Measurements from ENCODE around the gene TMTC1. TPM values are rescaled to one million over a fixed set of nuclear protein-coding genes. Genes with fewer than 3 reads are reported as not detected.
"Not testable (repeated sequence)": the region's sequence is repeated elsewhere in the genome, so short reads cannot be mapped to it uniquely, and the experiment has no call there.

TMTC1 gene
- total and polyA plus RNA-seq, 4 donors = 20.5 to 87.6 (median 34.5) TPM

DNA sequence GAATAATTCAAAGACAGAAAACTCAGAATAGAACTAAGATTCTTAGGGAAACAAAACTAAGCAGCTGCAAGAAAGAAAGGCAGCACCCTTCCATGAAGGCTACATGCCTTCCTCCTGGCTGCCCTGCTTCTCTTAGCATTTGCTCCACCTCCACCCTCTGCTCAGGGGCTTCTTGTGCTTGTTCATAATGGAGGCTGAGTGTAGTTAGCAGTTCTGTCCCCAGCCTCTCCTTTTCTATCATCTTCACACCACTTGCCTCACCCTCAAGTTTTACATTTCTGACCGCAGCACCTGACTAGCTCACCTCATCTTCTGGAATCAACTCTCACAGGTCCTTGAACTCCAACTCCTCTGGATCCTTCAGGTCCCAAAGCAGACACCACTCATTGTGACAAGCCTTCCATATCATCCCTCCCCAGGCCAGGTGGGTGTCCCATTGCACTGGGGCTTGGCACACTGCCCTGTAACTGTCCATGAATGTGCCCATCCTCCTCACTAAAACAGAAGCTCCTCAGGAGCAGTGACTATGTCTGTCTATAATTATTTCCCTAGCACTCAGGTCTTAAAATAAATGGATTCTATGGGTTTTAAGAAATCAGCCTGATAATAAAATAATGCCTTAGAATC, 139.1 kb downstream of the TMTC1 start:
- Histone ChIP-seq H3K36me3 (ENCODE audit: control insufficient read depth, insufficient read depth, low read length) (peaks cover 2% of the 10 kb centered on the region), H3K27ac (ENCODE audit: low read depth, low read length) (no peak overlapping the region), H3K4me3 (ENCODE audit: low read depth, low read length) (no peak overlapping the region), H3K27me3 (ENCODE audit: control insufficient read depth, insufficient read depth, low read length) (no peaks in the 10 kb centered on the region), H3K4me1 (ENCODE audit: control insufficient read depth, insufficient read depth, low read length) (peaks cover 7% of the 10 kb centered on the region), H3K9me3 (ENCODE audit: control insufficient read depth, insufficient read depth, low read length) (no peaks in the 10 kb centered on the region)
- WGBS (ENCODE audit: insufficient coverage) = 96% methylated on average over 1 of the region's 1 CpG
- no peak for DNase-seq (ENCODE audit: low read depth in 4 of 6, low spot score in 6 of 6)

DNA sequence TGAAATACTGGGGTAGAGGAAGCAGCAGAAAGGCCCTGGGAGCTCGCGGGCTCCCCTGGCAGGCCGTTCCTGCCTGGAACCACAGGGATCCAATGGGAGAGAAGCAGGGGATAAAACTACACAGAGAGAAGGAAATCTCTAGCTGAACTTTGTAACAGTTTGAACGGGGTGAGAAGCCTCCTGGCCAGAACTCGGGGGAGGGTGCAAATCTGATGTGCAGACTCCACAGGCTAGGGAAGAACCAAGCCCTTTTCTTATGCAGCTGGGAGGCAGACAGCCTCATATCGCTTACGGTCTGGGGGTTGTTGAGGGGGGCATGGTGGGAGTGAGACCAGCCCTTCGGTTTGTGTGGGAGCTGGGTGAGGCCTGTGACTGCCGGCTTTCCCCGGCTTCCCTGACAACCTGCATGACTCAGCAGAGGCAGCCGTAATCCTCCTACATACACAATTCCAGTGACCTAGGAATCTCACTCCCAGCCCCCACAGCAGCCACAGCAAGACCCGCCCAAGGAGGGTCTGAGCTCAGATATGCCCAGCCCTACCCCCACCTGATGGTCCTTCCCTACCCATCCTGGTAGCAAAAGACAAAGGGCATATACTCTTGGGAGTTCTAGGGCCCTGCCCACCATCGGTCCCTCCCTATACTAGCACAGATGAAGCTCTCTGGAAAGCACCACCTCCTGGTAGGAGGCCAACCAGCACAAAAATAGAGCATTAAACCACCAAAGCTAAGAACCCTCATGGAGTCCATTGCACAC, 143.0 kb downstream of the TMTC1 start:
- peaks cover 2% of the 10 kb centered on the region for H3K36me3 ChIP-seq (ENCODE audit: control insufficient read depth, insufficient read depth, low read length)
- no peak for DNase-seq (ENCODE audit: low read depth in 4 of 6, low spot score in 6 of 6)
- 74% methylated on average over 13 of the region's 13 CpGs for WGBS (ENCODE audit: insufficient coverage)
- H3K27ac ChIP-seq (ENCODE audit: low read depth, low read length) = no peak overlapping the region
- H3K4me1 ChIP-seq (ENCODE audit: control insufficient read depth, insufficient read depth, low read length) = peaks cover 7% of the 10 kb centered on the region
- H3K4me3 ChIP-seq (ENCODE audit: low read depth, low read length) = no peak overlapping the region
- H3K27me3 ChIP-seq (ENCODE audit: control insufficient read depth, insufficient read depth, low read length) = no peaks in the 10 kb centered on the region
- no peaks in the 10 kb centered on the region for H3K9me3 ChIP-seq (ENCODE audit: control insufficient read depth, insufficient read depth, low read length)

DNA sequence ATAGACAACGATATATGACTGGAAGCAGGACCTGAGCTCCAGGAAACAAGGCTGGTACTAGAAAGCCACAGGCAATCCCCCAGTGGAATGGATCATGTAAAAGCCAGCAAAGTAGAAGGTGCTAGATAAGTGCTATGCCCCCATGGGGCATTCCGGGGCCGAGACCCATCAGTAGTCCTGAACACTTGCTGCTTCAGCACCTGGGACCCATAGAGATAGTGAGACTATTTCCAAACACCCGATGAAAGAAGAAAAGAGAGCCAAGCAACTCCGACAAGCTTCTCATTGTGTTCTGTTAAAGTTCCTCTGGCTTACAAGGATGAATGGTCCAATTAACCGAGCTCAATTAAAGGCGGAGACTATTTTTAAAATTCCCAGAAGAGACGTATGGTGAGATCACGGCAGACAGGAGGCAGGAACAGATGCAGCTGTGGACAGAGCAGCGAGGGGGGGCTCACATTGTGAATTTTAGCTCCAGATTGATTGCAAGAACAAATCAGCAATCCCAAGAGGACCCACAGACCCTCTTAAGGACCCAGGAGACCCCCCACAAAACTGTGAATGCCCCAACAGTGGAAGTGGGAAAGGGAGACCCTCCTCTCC, 143.7 kb downstream of the TMTC1 start:
- Histone ChIP-seq H3K4me3 (ENCODE audit: low read depth, low read length) (no peak overlapping the region), H3K4me1 (ENCODE audit: control insufficient read depth, insufficient read depth, low read length) (peaks cover 7% of the 10 kb centered on the region), H3K9me3 (ENCODE audit: control insufficient read depth, insufficient read depth, low read length) (no peaks in the 10 kb centered on the region), H3K36me3 (ENCODE audit: control insufficient read depth, insufficient read depth, low read length) (peaks cover 2% of the 10 kb centered on the region), H3K27ac (ENCODE audit: low read depth, low read length) (no peak overlapping the region), H3K27me3 (ENCODE audit: control insufficient read depth, insufficient read depth, low read length) (no peaks in the 10 kb centered on the region)
- WGBS (ENCODE audit: insufficient coverage) = 64% methylated on average over 8 of the region's 10 CpGs
- no peak for DNase-seq (ENCODE audit: low read depth in 4 of 6, low spot score in 6 of 6)

DNA sequence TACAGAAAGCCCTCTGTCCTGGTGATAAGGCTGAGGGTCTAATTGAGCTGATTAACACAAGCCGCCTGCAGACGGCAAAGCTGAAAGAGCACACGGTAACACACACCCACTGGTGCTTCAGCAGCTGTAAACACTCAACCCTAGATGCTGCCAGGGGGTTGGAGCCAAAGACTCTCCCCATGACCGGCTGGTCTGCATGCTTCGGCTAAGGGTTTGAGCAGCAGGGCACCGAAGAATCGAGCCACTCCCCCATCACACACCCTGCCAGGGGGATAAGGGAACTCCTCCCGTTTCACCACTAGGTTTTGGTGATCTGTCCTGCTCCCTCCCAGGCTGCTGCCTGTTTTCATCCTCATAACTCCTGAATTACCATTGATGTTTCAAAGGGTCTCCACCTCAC, 145.2 kb downstream of the TMTC1 start:
- DNase-seq (ENCODE audit: low read depth in 4 of 6, low spot score in 6 of 6) = no peak
- no peak overlapping the region for H3K27ac ChIP-seq (ENCODE audit: low read depth, low read length)
- WGBS (ENCODE audit: insufficient coverage) = 77% methylated on average over 8 of the region's 8 CpGs
- no peaks in the 10 kb centered on the region for H3K9me3 ChIP-seq (ENCODE audit: control insufficient read depth, insufficient read depth, low read length)
- H3K27me3 ChIP-seq (ENCODE audit: control insufficient read depth, insufficient read depth, low read length) = no peaks in the 10 kb centered on the region
- H3K4me3 ChIP-seq (ENCODE audit: low read depth, low read length) = no peak overlapping the region
- peaks cover 2% of the 10 kb centered on the region for H3K36me3 ChIP-seq (ENCODE audit: control insufficient read depth, insufficient read depth, low read length)
- H3K4me1 ChIP-seq (ENCODE audit: control insufficient read depth, insufficient read depth, low read length) = peaks cover 7% of the 10 kb centered on the region

DNA sequence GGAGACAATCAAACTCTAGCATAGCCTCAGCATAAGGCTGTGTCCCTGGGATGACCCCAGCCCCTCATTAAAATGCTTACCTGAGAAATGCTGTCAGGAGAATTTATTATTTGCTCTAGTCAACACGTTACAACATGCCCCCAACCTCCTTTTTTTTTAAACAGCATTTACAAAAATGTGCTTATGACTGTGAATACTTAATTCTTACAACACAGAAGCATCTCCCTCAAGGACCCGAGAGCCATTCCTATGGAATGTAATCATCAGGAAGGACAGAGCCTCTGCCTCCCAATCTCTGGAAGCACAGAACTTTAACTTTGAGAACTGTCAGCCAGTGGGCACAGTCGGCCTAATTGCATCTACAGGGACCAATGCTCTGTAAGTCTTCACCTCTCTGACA, 149.7 kb downstream of the TMTC1 start:
- H3K27ac ChIP-seq (ENCODE audit: low read depth, low read length) = no peak overlapping the region
- H3K4me3 ChIP-seq (ENCODE audit: low read depth, low read length) = no peak overlapping the region
- DNase-seq (ENCODE audit: low read depth in 4 of 6, low spot score in 6 of 6) = no peak
- no peaks in the 10 kb centered on the region for H3K27me3 ChIP-seq (ENCODE audit: control insufficient read depth, insufficient read depth, low read length)
- H3K36me3 ChIP-seq (ENCODE audit: control insufficient read depth, insufficient read depth, low read length) = no peaks in the 10 kb centered on the region
- no peaks in the 10 kb centered on the region for H3K4me1 ChIP-seq (ENCODE audit: control insufficient read depth, insufficient read depth, low read length)
- H3K9me3 ChIP-seq (ENCODE audit: control insufficient read depth, insufficient read depth, low read length) = no peaks in the 10 kb centered on the region
- 20% methylated on average over 1 of the region's 3 CpGs for WGBS (ENCODE audit: insufficient coverage)

DNA sequence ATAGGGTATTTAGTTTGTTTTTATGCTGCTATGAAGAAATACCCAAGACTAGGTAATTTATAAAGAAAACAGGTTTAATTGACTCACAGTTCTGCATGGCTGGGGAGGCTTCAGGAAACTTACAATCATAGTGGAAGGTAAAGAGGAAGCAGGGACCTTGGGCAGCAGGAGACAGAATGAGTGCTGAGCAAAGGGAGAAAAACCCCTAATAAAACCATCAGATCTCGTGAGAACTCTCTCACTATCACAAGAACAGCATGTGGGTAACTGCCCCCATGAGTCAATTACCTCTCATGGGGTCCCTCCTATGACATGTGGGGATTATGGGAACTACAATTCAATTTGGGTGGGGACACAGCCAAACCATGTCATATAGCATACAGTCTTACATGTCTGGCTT, 153.6 kb downstream of the TMTC1 start:
- not testable (repeated sequence) for DNase-seq (ENCODE audit: low read depth in 4 of 6, low spot score in 6 of 6); H3K9me3 ChIP-seq (ENCODE audit: control insufficient read depth, insufficient read depth, low read length); H3K4me1 ChIP-seq (ENCODE audit: control insufficient read depth, insufficient read depth, low read length); H3K27ac ChIP-seq (ENCODE audit: low read depth, low read length); H3K36me3 ChIP-seq (ENCODE audit: control insufficient read depth, insufficient read depth, low read length); H3K4me3 ChIP-seq (ENCODE audit: low read depth, low read length); H3K27me3 ChIP-seq (ENCODE audit: control insufficient read depth, insufficient read depth, low read length)
- no CpG with 5 or more reads among the region's 1 CpG for WGBS (ENCODE audit: insufficient coverage)

DNA sequence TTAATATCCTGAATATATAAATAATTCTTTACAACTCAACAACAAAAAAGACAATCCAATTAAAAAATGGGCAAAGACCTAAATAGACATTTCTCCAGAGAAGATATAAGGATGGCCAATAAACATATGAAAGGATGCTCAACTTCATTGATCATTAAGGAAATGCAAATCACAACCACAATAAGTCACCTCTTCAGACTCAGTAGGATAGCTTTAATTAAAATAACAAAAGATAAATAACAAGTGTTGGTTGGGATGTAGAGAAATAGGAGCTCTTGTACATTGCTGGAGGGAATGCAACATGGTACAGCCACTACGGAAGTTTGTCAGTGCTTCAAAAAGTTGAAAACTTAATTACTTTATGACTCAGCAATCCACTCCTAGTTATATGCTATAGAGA, 156.5 kb downstream of the TMTC1 start:
- WGBS (ENCODE audit: insufficient coverage) = no CpG with 5 or more reads among the region's 1 CpG
- no peaks in the 10 kb centered on the region for H3K4me1 ChIP-seq (ENCODE audit: control insufficient read depth, insufficient read depth, low read length)
- no peaks in the 10 kb centered on the region for H3K27me3 ChIP-seq (ENCODE audit: control insufficient read depth, insufficient read depth, low read length)
- no peak for DNase-seq (ENCODE audit: low read depth in 4 of 6, low spot score in 6 of 6)
- H3K4me3 ChIP-seq (ENCODE audit: low read depth, low read length) = no peak overlapping the region
- H3K27ac ChIP-seq (ENCODE audit: low read depth, low read length) = no peak overlapping the region
- no peaks in the 10 kb centered on the region for H3K9me3 ChIP-seq (ENCODE audit: control insufficient read depth, insufficient read depth, low read length)
- no peaks in the 10 kb centered on the region for H3K36me3 ChIP-seq (ENCODE audit: control insufficient read depth, insufficient read depth, low read length)

DNA sequence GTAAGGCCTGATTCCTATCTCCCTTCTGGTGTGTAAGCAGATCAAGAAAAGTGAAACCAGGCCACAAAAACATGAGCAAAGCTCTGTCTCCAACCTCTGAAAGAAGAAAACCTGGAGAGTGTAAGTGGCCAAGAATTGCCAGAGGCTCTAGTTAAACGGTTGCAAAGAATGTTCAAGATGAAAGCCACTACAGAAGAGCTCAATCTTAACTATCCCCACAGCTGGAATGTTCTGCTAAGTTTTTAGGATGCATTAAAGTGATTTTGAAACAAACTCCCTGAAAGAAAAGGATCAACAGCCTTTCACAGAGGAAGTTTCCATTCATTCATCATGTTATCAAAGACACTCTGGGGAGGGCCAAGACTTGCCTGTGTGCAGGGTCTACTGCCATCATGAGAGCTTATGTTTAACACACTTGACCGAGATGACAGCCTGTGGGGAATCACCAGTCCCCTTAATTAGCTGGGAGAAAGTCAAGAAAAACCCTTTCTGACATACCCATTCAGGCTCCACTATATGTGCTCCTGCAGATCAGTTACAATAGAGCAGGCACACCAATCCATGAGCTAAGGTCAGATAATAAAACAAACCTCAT, 158.3 kb downstream of the TMTC1 start:
- Histone ChIP-seq H3K9me3 (ENCODE audit: control insufficient read depth, insufficient read depth, low read length) (no peaks in the 10 kb centered on the region), H3K4me1 (ENCODE audit: control insufficient read depth, insufficient read depth, low read length) (no peaks in the 10 kb centered on the region), H3K36me3 (ENCODE audit: control insufficient read depth, insufficient read depth, low read length) (no peaks in the 10 kb centered on the region), H3K4me3 (ENCODE audit: low read depth, low read length) (no peak overlapping the region), H3K27me3 (ENCODE audit: control insufficient read depth, insufficient read depth, low read length) (no peaks in the 10 kb centered on the region), H3K27ac (ENCODE audit: low read depth, low read length) (no peak overlapping the region)
- no peak for DNase-seq (ENCODE audit: low read depth in 4 of 6, low spot score in 6 of 6)
- WGBS (ENCODE audit: insufficient coverage) = no CpG with 5 or more reads among the region's 2 CpGs

DNA sequence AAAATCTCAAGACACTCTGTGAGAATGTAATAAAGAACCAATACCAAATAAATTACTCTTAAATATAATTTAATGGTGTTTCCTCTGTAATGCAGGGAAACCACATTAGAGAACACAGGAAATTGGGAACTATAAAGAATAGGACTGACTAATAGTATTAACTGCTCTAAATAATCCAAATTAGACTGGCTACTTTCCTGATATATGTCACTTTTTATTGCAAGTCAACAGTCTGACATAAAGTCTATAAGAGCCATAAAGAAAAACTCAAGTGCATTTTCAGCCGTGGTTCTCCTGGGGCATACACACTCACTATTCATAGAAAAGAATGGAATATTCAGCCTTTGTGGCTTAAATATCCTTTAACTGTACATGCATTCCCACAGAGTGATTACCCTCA, 161.5 kb downstream of the TMTC1 start:
- Histone ChIP-seq H3K27ac (ENCODE audit: low read depth, low read length) (no peak overlapping the region), H3K9me3 (ENCODE audit: control insufficient read depth, insufficient read depth, low read length) (no peaks in the 10 kb centered on the region), H3K27me3 (ENCODE audit: control insufficient read depth, insufficient read depth, low read length) (no peaks in the 10 kb centered on the region), H3K36me3 (ENCODE audit: control insufficient read depth, insufficient read depth, low read length) (no peaks in the 10 kb centered on the region), H3K4me1 (ENCODE audit: control insufficient read depth, insufficient read depth, low read length) (no peaks in the 10 kb centered on the region), H3K4me3 (ENCODE audit: low read depth, low read length) (no peak overlapping the region)
- WGBS (ENCODE audit: insufficient coverage) = no CpG with 5 or more reads among the region's 1 CpG
- no peak for DNase-seq (ENCODE audit: low read depth in 4 of 6, low spot score in 6 of 6)

Measured in spinal cord (tissue), 10 donors.